Measurements from ENCODE around the gene SEPTIN3.
"Not testable (repeated sequence)": the region's sequence is repeated elsewhere in the genome, so short reads cannot be mapped to it uniquely, and the experiment has no call there.

The SEPTIN3 gene

GRCh38 chr22:41943661-41944209, 25.5 kb upstream of the SEPTIN3 start:
- DNase-seq (ENCODE audit: low spot score): no peak

GRCh38 chr22:41946629-41947423, 22.4 kb upstream of the SEPTIN3 start, which contains the start of gene CENPM:
CENPM (minus strand) TSS chr22:41947152; CDS start chr22:41947076, 76 bp downstream.
- DNase-seq (ENCODE audit: low spot score): peak; percentile 96

- no peak for DNase-seq (ENCODE audit: low spot score)
Observed at GRCh38 chr22:41947424-41948080, 21.7 kb upstream of the SEPTIN3 start.

GRCh38 chr22:41948142-41948541, 21.1 kb upstream of the SEPTIN3 start:
- no peak for DNase-seq (ENCODE audit: low spot score)

GRCh38 chr22:41948928-41949296, 20.3 kb upstream of the SEPTIN3 start:
- not testable (repeated sequence) for DNase-seq (ENCODE audit: low spot score)

GRCh38 chr22:41949297-41949965, 19.8 kb upstream of the SEPTIN3 start:
- no peak for DNase-seq (ENCODE audit: low spot score)

GRCh38 chr22:41951898-41952474, 17.3 kb upstream of the SEPTIN3 start, which contains the start of gene SMIM45:
SMIM45 (plus strand) TSS chr22:41952150.
- no peak for DNase-seq (ENCODE audit: low spot score)

GRCh38 chr22:41952713-41953112, 16.5 kb upstream of the SEPTIN3 start:
- DNase-seq (ENCODE audit: low spot score): no peak

- no peak for DNase-seq (ENCODE audit: low spot score)
Observed at GRCh38 chr22:41957941-41958556, 11.2 kb upstream of the SEPTIN3 start.

GRCh38 chr22:41963453-41964111, 5.7 kb upstream of the SEPTIN3 start:
- DNase-seq (ENCODE audit: low spot score): no peak

- no peak for DNase-seq (ENCODE audit: low spot score)
Observed at GRCh38 chr22:41964112-41964491, 5.1 kb upstream of the SEPTIN3 start.

- DNase-seq (ENCODE audit: low spot score): no peak
Observed at GRCh38 chr22:41966225-41966606, 3.0 kb upstream of the SEPTIN3 start.

- DNase-seq (ENCODE audit: low spot score): peak; percentile 47
Observed at GRCh38 chr22:41966607-41967240, 2.5 kb upstream of the SEPTIN3 start.

GRCh38 chr22:41968601-41969000, 642 bp upstream of the SEPTIN3 start:
- no peak for DNase-seq (ENCODE audit: low spot score)

GRCh38 chr22:41970601-41971000, 1.4 kb downstream of the SEPTIN3 start:
- DNase-seq (ENCODE audit: low spot score): no peak

- DNase-seq (ENCODE audit: low spot score): no peak
Observed at GRCh38 chr22:41971431-41971830, 2.2 kb downstream of the SEPTIN3 start.

- no peak for DNase-seq (ENCODE audit: low spot score)
Observed at GRCh38 chr22:41974691-41975290, 5.5 kb downstream of the SEPTIN3 start.

GRCh38 chr22:41975299-41976069, 6.2 kb downstream of the SEPTIN3 start:
- no peak for DNase-seq (ENCODE audit: low spot score)

- DNase-seq (ENCODE audit: low spot score): peak; percentile 63
Observed at GRCh38 chr22:41976070-41976901, 7.0 kb downstream of the SEPTIN3 start.

Data from HuH-7 (cell line).